NCI-H187 treated with DMSO at 0.1 percent for 48 hours (cell line): ENCODE results near the gene MYH11.
"Not testable (repeated sequence)": the region's sequence is repeated elsewhere in the genome, so short reads cannot be mapped to it uniquely, and the experiment has no call there.

Experiments
- DNase-seq: peaks from one replicate; lab custom pipeline; 2025; lab: John Stamatoyannopoulos, UW

The MYH11 gene

GRCh38 chr16:15809297-15809696 is 47.5 kb downstream of the MYH11 start:
- DNase-seq, result not testable (repeated sequence)

DNA sequence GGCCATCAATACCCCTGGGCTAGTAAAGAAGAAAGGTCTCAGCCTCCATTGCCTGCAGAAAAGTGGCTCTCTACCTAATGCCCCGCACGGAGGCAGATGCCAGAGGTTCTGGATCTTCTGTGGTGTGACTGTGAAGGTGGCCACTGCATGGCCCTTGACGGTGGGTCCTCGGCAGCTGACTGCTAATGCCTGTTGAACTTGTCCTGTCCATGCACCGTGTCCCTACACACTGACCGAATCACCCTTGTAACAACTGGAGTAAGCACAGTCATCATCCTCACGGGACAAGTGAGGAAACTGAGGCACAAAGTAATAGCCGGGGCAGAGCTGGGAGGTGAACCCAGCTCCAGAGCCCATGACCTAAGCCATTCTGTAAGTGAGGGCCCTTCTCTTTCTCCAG is 48.8 kb downstream of the MYH11 start:
- DNase-seq, result no peak

DNA sequence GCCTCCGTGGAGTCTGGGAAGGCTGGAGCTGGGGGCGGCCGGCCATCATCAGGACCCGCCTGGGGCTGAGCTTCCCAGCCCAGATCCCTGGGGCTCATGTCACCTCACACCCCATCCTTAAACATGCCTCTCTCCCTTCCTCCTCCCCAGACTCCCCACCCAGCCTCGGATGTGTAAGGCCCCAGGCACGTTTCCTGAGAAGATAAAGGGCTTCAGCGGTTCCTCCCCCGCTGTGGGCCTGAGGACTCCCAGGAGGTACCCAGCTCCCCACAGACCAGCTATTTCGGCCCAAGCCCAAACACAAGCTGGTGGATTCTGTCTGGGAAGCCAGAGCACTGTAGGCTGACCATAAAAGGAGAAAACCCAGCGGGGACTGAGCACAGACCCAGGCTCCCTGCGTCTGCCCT is 49.2 kb downstream of the MYH11 start:
- DNase-seq, result no peak

DNA sequence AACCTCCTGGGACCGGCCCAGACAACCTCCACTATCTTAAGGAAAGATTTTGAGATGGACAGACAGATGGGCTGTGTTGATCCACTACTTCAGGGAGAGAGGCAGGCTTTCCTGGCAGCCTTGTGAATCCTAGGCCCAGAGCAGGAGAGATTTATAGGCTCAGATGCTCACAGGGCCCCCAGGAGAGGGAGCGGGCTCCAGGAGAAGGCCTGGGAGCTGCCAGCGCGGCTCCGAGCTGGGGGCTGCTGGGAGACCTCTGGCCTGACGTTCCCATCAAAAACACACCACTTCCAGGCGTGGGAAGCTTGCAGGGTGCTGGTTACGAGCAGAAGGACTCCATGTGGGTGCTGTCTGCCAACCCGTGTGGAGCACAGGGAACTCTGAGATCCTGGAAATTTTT is 53.2 kb downstream of the MYH11 start:
- DNase-seq, result no peak

DNA sequence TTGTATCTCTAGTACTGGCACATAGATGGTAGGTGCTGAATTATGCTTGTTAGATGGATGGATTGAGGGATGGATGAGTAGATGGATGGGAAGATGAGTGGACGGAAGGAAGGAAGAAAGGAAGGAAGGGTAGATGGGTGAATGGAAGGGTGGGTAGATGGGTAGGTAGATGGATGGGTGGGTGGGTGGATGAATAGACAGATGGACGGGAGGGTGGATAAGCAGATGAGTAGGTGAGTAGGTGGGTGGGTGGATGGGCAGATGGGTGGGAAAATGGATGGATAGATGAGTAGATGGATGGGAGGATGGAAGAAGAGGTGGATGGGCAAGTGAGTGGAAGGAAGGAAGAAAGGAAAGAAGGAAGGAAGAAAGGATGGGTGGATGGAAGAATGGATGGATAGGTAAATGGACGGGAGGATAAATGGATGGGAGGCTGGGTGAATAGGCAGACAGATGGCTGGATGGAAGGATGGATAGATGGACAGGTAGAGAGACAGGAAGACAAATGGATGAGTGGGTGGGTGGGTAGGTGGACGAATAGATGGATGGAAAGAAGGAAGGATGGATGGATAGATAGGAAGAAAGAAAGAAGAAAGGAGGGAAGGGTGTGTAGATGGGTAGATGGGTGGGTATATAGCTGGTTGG is 56.9 kb downstream of the MYH11 start:
- DNase-seq, result no peak

DNA sequence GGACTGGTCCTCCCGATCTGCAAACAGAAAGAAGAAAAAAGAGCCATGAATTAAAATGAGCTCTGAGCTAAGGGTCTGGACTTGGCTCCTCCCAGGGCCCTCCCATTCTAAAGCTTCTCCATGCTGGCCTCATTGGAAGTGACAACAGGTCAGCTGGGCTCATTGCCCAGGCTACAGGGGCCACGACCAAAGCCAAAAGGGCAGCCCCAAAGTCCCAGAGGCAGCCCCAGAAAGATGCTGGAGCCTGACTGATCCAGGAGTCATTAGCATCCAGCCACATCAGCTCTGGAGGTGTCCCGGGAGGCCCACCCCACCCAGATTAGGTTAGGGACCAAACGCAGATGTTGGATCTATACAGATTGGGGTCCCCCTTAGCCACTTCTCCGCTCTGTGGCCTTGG is 58.2 kb downstream of the MYH11 start:
- DNase-seq, result no peak

DNA sequence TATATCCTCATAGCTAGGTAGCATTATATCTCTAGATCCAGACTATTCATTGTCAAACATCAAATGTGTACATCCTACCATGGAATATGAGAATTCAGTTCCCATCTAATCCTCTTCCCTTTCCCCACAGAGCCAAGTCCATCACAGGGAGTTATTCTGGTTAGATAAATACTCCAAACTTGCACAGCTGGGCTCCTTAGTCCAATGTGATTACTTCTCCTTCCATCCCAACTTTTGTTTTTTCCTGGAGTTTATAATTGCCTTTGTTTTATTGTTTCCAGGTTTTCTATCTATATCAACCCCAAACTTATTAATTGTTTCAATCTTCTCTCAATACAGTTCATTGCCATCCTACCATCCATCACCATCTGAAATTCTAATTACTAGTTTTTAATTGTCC is 59.9 kb downstream of the MYH11 start:
- DNase-seq, result no peak

DNA sequence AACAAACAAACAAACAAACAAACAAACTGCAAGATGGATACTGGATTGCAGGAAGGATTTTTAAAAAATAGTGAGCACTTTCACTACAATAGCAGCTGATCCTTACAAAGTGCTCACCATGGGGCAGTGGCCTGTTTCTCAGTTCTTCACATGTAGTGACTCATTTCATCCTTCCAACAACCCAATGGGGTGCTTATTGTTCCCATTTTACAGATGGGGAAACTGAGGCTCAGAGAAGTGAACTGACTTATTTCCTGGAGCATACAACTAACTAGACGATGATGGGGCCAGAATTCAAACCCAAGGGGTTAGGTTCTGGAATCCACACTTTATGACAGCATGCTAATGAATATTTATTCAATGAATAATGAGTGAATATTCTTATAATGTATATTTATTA is 61.2 kb downstream of the MYH11 start:
- no peak for DNase-seq

DNA sequence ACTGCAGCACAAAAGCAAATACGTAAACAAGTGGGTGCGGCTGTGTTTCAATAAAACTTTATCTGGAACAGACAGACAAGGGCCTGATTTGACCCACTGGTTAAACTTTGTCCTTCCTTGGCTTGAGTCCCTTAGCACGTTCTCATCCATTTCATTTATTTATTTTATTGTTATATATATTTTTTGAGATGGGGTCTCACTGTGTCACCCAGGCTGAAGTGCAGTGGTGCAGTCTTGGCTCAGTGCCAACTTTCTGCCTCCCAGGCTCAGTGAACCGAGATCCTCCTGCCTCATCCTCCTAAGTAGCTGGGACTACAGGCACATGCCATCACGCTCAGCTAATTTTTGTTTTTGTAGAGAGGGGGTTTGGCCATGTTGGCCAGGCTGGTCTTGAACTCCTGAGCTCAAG is 64.3 kb downstream of the MYH11 start:
- DNase-seq, result no peak

- no peak for DNase-seq
Measured at GRCh38 chr16:15790458-15790857, 66.4 kb downstream of the MYH11 start.

- not testable (repeated sequence) for DNase-seq
Measured at GRCh38 chr16:15789816-15790215, 67.0 kb downstream of the MYH11 start.

DNA sequence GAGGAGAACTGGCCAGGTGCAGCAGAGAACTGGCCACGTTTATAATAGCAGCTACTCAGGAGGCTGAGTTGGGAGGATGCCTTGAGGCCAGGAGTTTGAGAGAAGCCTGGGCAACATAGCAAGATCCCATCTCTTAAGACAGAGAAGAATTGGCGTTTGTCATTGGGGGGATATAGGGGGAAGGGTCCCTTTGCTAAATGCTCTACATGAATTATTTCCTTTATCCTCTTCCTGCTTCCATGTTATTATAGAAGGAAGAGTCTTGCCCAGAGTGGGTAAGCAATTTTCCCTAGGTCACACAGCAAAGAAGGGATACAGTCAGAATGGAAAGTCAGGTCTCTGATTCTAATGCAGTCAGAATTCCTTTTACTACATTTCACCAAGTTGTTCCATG is 68.0 kb downstream of the MYH11 start:
- no peak for DNase-seq

- DNase-seq, result no peak
Measured at GRCh38 chr16:15786501-15786900, 70.3 kb downstream of the MYH11 start.

- no peak for DNase-seq
Measured at GRCh38 chr16:15785386-15786059, 71.3 kb downstream of the MYH11 start.

- DNase-seq, result no peak
Measured at GRCh38 chr16:15783985-15784384, 72.8 kb downstream of the MYH11 start.

- no peak for DNase-seq
Measured at GRCh38 chr16:15782573-15783365, 74.1 kb downstream of the MYH11 start.

DNA sequence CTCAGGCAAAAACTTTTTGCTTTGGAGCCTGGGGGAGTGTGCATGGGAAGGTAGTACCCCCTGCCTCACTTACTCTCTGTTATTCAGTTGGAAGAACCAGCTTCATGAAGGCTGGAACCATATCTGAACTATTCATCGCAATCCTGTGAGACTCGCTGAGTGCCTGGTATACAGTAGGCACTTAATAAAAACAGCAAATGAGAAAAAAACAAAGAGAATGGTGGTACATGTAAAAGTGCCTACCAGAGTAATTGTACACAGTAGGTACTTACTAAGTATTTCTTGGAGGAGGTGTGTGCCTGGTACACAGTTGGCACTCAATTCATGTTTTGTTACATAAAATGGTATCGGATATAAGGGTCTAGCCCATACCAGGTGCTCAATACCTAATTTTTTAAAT is 75.2 kb downstream of the MYH11 start:
- no peak for DNase-seq

GRCh38 chr16:15780805-15781204 is 76.0 kb downstream of the MYH11 start:
- no peak for DNase-seq

DNA sequence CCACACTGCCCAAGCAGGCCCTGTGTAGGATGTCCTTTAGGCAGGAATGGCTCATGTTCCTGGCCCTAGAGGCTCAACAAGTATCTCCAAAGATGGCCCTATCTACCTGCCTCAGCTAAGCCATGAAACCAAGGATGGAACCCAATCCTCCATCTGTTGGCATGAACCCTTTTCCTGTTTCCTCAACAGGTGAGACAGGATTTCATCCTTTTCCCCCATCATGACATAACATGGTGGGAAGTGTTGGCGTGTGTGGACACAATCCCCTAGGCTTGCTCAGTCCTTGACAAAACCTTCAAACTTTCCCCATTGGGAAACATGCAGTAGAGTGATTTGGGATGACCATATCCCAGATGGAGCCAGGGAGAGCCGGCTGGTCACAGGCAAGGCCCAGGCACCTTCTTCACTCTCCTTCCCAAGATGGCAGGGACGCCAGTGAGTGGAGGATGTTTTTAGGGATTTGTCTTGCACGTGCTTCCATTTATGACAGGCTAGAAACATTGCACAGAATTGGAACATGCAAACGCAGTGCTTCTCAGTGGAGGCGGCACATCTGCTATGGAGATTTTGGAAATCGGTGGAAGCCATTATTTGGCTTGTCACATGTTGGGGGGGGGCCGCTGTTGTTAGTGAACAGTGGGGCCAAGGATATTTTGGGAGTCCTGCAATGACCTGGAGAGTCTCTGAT is 77.0 kb downstream of the MYH11 start:
- no peak for DNase-seq

GRCh38 chr16:15778999-15779614 is 77.7 kb downstream of the MYH11 start:
- no peak for DNase-seq

- DNase-seq, result no peak
Measured at GRCh38 chr16:15778204-15778743, 78.6 kb downstream of the MYH11 start.
